KG1 (cell line): Measurements from ENCODE around the gene ITGB7.
"Not testable (repeated sequence)": the region's sequence is repeated elsewhere in the genome, so short reads cannot be mapped to it uniquely, and the experiment has no call there.

ENCODE experiments used
- DNase-seq: peaks from one replicate; lab custom pipeline; 2025; lab: John Stamatoyannopoulos, UW

The ITGB7 gene

DNA sequence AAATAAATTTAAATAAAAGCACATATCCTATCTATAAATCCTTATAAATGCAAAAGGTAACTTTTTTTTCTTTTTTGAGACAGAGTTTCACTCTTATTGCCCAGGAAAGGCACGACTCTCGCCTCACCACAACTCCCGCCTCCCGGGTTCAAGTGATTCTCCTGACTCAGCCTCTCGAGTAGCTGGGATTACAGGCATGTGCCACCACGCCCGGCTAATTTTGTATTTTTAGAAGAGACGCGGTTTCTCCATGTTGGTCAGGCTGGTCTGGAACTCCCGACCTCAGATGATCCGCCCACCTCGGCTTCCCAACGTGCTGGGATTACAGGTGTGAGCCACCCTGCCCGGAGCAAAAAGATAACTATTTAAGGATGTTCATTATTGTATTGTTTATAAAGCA is 28.2 kb downstream of the ITGB7 start:
- DNase-seq, result not testable (repeated sequence)

GRCh38 chr12:53177447-53177846 is 29.6 kb downstream of the ITGB7 start:
- not testable (repeated sequence) for DNase-seq

GRCh38 chr12:53176750-53177149 is 30.3 kb downstream of the ITGB7 start:
- no peak for DNase-seq

DNA sequence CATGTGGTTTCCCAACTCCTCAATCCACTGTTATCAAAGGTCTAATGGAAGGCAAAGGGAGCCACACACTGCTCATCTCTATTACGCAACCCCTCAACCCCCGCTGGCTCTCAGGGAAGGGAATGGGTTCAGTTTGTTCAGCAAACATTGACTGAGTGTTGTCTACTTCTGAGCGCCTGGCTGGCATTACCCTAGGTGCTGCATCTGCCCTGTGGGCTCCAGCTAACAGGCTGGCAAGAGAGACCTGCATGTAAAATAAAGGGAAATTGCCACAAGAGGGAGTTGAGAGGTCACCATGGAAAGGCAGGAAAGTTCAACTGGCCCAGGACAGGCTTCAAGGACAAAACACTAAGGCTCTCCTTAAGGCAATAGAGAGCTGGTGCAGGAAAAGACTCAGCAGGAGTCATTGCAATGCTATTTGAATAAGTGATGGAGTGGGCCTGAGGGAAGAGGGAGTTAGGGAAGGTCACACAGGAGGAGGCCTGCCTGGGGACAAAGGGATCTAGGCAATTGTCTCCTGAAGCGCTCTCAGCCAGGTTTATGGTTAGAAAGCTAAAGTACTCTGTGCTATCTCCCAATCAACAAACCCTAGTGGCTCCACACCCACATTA is 32.1 kb downstream of the ITGB7 start:
- DNase-seq, result no peak

DNA sequence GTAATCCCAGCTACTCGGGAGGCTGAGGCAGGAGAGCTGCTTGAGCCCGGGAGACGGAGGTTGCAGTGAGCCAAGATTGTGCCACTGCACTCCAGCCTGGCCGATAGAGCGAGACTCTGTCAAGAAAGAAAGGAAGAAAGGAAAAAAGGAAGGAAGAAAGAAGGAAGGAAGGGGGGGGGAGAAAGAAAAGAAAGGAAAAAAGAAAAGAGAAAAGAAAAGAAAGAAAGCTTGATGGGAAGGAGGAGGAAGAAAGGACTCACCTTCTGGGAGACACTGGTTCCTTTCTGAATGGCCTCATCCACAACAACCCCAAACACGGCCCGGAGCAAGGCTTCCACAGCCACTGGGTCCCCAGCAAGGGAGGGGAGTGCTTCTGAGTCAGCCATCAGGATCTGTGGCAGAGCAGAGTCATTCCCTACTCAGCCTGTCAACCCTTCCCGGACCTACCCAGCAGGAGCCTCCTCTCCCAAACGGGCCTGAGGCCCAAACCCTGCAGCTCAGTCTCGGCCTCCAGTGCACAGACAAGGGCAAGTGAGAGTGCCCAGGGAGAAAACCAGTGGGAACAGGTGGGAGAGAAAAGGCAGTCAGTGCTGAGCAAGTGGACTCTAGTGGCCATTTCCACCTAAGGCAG is 33.9 kb downstream of the ITGB7 start:
- DNase-seq, result no peak

GRCh38 chr12:53172352-53172751 is 34.7 kb downstream of the ITGB7 start:
- DNase-seq, result no peak

GRCh38 chr12:53171725-53172329 is 35.2 kb downstream of the ITGB7 start:
- no peak for DNase-seq

DNA sequence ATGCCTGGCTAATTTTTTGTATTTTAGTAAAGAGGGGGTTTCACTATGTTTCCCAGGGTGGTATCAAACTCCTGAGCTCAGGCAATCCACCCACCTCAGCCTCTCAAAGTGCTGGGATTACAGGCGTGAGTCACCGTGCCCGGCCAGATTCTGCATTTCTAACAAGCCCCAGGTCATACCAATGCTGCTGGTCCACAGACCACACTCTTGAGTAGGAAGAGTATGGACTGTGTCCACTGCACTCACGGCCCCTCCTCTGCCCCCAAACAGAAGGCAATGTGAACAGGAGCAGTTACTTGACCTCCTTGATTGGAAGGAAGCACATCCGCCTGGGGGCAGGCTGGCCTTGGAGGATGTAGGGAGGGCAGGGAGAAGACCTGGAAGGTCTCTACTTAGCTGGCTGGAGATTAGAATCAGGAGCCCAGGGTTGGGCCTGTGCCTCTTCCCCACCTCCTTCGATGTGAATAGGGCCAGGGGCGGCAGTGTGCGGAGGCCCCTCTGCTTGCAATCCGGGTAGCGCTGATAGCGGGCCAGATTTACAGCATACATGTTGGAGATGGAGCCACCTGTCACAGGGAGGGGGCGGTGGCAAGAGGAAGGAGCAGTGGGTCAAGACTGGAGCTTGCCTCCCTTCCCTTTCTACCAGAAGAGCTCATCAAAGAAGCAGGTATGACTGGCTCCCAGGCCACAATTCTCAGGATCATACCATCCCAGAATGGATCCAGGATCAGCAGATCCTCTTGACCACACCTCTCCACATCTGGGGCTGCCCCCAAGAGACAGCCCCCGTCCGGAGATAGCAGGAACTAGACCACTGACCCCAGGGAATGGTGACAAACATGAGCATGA is 36.0 kb downstream of the ITGB7 start:
- DNase-seq, result no peak

DNA sequence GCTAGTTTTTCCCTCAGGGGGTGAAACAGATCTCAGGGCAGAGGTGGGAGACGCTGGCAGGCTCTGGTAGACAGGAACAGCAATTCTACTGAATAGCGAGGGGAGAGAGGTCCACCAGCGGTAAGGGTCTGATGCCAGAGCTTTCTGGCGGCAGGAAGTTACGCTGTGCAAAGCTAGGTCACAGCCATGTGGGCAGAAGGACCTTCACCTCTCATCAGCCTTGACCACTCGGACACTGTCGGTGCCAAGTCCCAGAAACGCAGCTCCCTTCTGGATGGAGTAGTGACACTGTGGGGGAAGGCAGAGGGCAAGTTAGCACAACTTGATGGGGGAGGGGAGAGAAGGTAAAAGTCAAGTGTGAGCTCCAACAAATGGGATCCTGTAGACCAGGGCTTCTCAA is 36.8 kb downstream of the ITGB7 start:
- no peak for DNase-seq

DNA sequence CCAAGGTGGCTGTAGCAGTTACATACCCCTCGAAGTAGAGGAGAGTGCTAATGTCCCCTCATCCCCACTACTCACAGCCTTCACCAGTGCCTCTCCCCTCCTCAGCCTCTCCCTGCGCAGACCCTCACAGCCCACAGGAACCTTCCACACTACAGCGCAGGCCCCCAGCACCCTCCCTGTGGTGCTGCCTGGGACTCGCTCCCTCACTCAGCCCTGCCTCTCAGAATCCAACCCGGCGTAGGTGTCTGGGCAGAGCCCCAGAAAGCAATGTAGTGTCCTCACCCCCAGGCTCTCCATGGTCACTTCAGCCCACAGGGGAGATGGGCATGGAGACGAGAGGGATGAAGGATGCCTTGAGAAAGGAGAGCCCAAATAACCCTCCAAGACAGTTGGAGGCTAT is 37.4 kb downstream of the ITGB7 start:
- DNase-seq, result no peak

DNA sequence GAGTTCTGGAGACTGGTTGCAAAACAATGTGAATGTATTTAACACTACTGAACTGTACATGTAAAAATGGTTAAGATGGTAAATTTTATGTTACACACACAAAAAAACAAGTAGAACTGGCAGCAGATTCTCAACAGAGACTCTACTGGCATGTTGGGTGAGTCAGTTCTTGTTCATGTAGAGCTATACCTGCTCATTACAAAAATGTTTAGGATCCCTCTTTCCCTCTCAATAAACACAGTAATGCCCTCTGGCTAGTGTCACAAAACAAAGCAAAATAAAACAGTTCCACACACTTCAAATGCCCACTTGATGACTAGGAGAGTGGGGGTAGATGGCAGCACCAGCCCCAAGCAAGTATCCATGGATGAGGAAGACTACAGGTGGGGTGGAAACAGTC is 40.2 kb downstream of the ITGB7 start:
- no peak for DNase-seq

DNA sequence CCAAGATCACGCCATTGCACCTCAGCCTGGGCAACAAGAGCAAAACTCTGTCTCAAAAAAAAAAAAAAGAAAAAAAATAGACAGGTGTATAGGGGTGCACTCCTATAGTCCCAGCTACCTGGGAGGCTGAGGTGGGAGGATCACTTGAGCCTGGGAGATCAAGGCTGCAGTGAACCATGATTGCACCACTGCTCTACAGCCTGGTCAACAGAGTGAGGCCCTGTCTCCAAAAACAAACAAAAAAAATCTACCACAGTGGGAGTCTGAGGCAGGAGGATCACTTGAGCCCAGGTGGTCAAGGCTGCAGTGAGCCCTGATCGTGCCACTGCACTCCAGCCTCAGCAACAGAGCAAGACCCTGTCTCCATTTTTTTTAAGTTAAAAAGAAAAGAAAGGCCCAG is 44.0 kb downstream of the ITGB7 start:
- not testable (repeated sequence) for DNase-seq

DNA sequence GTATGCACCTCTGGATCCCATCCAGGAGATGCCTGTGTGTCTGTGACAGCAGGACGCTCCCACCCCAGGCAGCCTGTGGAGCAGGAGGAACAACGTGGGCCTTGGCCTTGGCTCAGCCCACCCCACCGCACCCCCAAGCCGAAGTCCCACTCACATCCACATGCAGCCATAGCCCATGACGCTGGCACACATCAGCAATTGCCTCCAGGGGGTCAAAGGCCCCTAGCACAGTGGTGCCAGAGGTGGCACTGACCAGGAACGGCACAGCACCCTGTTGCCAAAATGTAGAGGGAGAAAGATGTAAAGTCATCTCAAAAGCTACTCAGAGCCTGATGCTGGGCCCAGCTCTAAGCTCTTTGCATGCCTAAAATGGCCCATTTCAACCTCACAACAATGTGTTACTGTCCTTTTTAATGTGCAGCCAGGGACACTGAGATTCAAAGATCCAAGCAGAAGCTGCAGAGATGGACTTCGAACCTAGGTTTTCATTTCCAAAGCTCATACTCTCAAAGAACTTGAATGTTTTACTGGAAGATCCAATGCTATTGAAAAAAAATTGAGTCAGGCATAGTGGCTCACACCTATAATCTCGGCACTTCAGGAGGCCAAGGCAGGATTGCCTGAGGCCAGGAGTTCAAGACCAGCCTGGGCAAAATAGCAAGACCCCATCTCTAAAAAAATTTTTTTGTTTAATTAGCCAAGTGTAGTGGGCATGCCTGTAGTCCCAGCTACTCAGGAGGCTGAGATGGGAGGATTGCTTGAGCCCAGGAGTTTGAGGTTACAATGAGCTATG is 45.7 kb downstream of the ITGB7 start:
- no peak for DNase-seq

DNA sequence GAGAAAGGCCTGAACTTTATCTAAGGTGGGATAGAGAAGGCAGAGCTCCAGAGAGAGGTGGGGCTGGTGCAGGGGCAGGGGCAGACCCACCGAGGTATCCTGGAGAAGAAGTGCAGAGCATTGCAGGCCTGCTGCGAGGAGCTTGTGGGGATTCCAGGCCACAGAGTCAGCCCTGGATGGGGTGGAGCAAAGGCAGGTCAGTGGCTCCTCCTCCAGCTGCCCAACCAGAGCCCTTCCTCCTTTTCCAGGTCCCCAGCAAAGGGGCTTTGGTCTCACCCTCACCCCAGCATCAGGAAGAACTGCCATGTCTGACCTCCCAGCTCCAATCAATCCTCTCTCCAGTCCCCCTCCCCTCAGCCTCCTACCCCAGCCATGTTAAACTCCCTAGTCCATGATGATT is 46.4 kb downstream of the ITGB7 start:
- no peak for DNase-seq

- no peak for DNase-seq
Measured at GRCh38 chr12:53160000-53160399, 47.1 kb downstream of the ITGB7 start.

GRCh38 chr12:53159195-53159839 is 47.7 kb downstream of the ITGB7 start:
- peak; percentile 14 for DNase-seq

DNA sequence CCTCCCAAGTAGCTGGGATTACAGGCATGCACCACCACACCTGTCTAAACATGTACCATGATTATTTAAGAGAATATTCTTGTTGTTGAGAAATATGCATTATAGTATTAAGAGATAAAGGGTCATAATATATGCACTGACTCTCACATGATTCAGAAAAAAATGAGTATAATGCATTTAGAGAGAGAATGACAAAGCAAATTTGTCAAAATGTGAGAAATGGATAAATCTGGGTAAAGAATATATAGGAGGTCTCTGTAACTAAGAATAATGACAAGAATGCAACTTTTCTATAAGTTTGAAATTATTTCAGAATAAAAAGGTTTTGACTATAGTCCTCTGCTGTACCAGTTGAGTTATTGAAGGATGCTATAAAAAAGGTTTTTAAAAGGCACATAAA is 54.7 kb downstream of the ITGB7 start:
- DNase-seq, result no peak

GRCh38 chr12:53151039-53151438 is 56.0 kb downstream of the ITGB7 start:
- DNase-seq, result no peak

DNA sequence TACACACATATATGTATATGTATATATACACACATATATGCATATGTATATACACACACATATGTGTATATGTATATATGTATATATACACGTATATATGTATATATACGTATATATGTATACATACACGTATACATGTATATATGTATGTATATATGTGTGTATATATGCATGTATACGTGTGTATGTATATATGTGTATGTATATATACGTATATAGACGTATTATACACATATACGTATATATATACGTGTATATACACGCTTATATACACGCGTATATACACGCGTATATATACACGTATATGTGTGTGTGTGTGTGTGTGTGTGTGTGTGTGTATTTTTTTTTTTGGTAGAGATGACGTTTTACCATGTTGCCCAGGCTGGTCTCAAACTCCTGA is 59.4 kb downstream of the ITGB7 start:
- DNase-seq, result no peak

GRCh38 chr12:53147181-53147580 is 59.9 kb downstream of the ITGB7 start:
- DNase-seq, result no peak
